NCI-H2196 treated with DMSO at 0.1 percent for 48 hours (cell line): ENCODE data around the gene ZNF701.
"Not testable (repeated sequence)": the region's sequence is repeated elsewhere in the genome, so short reads cannot be mapped to it uniquely, and the experiment has no call there.

Experiments
- DNase-seq: peaks from one replicate; lab custom pipeline; 2025; ENCODE audit not compliant: unreplicated experiment; lab: John Stamatoyannopoulos, UW

The ZNF701 gene

DNA sequence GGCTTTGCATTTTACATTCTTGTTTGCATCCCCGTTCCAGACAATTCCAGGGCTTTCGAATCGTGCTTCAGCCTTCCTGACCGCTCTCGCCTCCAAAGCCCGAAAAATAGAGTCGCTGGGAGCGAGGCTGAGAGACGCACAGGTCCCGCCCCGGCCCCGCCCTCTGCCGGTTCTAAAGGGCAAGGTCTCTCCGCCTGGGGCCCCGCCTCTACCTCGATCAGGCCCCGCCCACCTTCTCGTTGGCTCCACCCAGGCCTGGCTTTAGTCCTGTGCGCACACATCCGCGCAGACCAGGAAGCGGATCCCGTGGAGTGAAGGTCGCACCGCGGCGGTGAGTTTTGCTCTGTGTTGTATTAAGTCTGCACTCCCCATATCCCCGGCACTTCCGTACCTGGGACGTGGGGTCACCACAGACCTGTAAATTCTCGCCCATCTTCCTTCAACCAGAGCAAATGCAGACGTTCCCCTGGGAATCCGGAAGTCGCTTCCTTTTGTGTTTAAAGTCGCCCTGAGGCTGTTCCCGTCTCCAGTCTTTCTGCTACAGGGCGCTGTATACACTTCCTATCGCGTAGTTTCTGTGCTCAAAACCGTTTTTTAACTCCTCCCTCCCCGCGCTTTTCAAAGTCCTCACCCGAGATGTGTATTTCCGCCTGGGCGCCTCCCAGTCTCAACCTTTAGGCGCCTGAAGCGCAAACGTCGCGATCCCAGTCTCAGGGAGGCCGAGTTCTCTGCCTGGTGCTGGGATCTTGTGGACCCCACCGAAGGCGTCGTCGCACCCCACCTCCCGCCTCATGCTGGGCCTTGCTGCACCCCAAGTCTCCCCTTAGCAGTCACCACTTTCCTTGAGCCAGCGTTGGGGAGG is at the start of gene ZNF701:
ZNF701 (plus strand) TSS at position 288 of the 862 bp plus-strand sequence. CDS start 3,861 bp downstream, outside the sequence.
- peak; percentile 74 for DNase-seq

DNA sequence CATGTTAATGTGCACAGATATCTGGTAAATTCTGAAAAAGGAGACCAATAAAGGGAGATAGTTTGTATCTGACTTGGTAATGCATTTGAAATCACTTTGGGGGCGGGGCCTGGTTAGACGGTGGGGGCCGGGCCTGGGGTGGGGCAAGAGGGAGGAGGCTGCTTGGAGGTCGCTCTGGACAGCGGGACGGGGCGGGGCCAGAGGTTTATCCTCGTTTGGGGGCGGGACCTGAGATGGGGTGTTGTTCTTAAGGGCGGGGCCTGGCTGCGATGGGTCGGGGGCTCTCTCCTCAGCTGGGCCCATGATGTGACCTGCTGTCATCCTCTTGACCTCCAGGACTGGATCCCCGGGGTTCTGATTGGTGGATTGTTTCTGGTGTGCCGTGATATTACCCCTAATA is 47.5 kb upstream of the ZNF701 start:
- DNase-seq, result no peak

DNA sequence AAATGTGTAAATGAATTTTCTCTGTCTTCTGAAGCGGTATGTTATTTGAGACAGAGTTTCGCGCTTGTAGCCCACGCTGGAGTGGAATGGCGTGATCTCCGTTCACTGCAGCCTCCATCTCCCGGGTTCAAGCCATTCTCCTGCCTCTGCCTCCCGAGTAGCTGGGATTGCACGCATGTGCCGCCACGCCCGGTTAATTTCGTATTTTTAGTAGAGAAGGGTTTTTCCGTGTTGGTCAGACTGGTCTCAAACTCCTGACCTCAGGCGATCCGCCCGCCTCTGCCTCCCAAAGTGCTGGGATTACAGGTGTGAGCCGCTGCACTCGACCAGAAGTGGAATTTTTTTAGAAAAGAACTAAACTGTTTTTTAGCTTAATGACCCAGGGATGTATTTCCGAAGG is 46.0 kb upstream of the ZNF701 start:
- DNase-seq, result no peak

DNA sequence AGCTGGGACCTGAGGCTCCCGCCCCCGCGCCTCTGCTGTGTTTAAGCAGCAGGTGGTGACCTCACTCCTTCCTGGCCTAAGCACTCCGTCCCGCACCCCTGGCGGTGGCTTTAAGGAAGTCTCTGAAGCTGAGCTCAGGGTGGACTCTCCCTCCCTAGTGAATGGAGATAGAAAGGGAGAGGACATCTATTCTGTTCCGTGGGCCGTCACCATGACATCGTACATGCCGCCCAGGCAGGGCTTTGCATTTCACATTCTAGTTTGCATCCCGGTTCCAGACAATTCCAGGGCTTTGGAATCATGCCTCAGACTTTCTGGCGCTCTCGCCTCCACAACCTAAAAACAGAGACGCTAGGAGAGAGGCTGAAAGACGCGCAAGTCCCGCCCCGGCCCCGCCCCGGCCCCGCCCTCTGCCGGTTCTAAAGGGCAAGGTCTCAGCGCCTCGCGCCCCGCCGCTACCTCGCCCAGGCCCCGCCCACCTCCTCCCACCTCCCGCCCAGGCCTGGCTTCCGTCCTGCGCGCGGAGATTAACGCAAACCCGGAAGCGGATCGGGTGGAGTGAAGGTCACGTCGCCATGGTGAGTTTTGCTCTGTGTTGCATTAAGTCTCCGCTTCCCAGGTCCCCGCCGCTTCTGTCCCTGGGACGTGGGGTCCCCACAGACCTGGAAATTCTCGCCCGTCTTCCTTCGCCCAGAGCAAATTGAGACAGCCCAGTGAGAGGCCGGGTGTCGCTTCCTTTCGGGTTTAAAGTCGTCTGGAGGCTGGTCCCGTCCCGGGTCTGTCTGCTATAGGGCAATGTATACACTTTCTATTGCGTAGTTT is 42.7 kb upstream of the ZNF701 start, which contains the start of gene ZNF808:
ZNF808 (plus strand) TSS at position 535 of the 822 bp plus-strand sequence. CDS start 15,617 bp downstream, outside the sequence.
- DNase-seq, result peak; percentile 84

DNA sequence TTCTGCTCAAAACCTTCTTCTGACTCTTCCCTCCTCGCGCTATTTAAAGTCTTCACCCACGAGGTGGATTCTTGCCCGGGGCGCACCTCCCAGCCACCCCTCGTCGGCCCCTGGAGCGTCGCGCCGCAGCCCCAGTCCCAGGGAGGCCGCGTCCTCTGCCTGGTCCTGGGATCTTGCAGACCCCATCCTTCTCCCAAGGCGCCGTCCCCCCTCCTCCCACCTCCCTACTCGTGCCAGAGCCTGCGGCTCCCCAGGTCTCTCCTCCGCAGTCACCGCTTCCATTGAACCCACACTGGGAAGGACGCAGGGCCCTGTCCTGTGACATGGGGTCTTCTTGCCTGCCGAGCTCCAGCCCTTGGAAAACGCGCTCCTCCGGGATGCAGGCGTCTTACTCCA is 42.1 kb upstream of the ZNF701 start:
- no peak for DNase-seq

DNA sequence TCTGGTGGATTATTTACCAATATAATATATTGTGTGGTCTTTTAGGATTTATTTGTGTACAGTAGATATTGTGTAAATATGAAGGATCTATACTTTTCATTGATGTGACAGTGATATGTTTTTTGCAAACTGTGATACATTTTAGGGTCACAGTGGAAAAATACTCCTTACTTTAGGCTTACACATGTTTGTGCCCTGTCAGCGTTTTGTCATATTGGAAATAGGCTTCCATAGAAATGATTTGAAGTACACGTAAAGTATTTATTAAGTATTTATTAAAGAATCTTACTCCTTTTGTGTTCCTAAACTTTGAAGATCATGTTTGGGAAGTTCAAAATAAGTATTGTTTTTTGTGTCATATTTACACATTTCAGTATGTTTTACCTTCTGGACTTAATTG is 37.6 kb upstream of the ZNF701 start:
- DNase-seq, result no peak

DNA sequence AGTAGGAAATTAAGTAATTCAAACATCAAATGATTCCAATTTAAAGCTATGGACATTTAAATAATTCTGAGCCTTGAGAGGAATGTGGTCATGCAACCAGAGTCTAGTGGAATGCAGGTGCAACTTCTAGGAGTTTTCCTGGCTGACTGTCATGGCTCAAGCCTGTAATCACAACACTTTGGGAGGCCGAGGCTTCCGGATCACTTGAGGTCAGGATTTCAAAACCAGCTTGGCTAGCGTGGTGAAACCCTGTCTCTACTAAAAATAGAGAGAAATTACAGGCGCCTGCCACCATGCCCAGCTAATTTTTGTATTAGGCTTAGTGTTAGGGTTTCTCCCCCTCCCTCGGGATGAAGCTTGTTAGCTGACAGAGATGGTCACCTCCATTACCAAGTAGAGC is 36.2 kb upstream of the ZNF701 start:
- DNase-seq, result no peak

DNA sequence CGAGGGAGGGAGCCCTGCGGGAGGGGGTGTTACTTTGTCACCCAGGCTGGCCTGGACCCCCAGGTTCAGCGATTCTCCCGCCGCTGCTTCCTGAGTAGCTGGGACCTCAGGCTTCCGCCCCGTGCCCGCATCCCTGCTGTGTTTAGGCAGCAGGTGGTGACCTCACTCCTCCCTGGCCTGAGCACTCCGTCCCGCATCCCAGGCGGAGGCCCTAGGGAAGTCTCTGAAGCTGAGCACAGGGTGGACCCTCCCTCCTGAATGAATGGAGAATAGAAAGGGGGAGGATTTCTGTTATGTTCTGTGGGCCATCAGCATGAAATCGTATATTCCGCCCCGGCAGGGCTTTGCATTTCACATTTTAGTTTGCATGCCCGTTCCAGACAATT is 34.7 kb upstream of the ZNF701 start:
- not testable (repeated sequence) for DNase-seq

DNA sequence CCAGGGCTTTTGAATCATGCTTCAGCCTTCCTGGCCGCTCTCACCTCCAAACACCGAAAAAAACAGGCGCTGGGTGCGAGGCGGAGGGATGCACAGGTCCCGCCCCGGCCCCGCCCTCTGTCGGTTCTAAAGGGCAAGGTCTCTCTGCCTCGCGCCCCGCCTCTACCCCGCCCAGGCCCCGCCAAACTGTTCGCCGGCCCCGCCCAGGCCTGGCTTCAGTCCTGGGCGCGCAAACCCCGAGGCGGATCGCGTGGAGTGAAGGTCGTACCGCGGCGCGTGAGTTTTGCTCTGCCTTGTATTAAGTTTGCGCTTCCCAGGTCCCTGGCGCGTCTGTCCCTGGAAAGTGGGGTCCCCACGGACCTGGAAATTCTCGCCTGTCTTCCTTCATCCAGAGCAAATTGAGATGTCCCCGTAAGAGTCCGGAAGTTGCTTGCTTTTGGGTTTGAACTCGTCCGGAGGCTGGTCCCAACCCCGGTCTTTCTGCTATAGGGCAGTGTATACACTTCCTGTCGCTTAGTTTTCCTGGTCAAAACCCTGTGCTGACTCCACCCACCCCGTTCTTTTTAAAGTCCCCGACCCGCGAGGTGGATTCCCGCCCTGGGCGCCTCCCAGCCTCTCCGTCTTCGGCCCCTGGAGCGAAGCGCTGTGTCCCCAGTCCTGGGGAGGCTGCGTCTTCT is 34.2 kb upstream of the ZNF701 start:
- DNase-seq, result no peak

DNA sequence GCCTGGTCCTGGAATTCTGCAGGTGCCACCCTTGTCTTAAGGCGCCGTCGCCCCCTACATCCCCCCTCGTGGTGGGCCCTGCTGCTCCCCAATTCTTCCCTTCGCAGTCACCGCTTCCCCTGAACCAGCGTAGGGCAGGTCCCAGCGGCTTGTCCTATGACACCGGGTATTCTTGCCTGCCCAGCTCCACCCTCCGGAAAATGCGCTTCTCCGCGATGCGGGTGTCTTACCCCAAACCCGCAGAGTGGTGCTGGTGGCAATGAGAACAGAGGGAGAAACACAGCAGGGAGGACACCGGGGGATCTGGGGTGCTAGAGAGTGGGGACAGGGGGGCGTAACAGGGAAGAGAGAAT is 33.7 kb upstream of the ZNF701 start:
- no peak for DNase-seq

DNA sequence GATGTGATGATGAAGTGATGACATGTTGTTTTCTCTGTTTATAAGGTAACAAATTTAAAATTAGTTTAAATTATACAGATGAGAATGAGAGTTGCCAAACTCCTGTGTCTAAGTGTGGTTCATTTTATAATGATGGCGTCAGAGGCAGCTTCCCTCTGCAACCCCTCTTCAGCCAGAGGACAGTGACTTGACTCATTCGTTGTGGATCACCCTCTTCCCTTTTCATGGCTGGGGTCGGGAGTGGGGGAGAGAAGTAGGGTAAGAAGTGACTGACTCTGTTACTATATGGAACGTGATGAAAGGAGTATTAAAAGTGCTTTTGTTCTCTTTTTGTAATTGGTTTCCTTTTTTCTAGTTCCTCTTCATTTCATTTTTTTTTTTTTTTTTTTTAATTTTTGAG is 31.3 kb upstream of the ZNF701 start:
- not testable (repeated sequence) for DNase-seq

DNA sequence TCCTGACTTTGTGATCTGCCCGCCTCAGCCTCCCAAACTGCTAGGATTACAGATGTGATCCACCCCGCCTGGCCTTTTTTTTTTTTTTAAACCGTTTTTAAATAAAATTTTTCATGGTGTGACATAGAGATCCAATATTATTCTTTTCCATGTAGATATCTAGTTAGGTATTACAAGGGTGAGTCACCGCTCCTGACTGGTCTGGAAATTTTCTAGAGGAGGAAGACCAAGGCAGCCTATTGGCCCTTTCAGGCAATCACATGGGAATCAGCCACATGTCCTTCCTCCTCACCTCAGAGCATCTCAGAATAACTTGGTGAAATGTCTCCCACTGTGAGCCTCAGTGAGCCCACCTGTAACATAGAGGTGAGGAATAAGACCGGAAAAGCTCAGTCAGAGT is 28.9 kb upstream of the ZNF701 start:
- DNase-seq, result not testable (repeated sequence)

DNA sequence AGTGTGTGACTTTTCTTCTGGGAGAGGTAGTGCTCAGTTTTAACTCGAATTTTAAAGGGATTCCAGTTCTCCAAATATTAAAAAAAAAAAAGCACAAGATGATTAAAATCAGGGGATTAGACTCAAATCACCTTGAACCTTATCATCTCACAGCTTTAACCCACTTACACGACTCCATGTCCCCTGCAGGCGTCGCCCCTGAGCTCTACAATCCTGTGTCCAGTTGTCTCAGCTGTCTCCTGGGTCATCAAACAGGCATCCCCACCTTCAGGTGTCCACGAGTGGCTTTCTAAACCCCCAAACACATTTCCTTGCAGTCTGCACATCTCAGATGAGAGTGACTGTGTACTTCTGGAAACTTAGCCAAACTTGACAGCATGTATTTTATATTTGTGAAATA is 28.5 kb upstream of the ZNF701 start:
- no peak for DNase-seq

DNA sequence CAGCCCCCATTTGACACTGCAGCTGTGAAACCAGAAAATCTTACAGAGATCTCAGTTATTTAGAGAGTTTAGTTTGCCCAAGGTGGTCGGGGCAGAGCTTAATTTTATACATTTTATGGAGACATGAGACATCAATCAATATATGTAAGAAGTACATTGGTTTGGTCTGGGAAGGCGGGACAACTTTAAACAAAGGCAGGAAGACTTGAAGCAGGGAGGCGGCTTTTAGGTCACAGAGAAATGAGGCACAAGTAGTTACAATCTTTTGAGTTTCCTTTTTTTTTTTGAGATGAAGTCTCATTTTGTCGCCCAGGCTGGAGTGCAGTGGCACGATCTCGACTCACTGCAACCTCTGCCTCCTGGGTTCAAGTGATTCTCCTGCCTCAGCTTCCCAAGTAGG is 27.5 kb upstream of the ZNF701 start:
- DNase-seq, result not testable (repeated sequence)

DNA sequence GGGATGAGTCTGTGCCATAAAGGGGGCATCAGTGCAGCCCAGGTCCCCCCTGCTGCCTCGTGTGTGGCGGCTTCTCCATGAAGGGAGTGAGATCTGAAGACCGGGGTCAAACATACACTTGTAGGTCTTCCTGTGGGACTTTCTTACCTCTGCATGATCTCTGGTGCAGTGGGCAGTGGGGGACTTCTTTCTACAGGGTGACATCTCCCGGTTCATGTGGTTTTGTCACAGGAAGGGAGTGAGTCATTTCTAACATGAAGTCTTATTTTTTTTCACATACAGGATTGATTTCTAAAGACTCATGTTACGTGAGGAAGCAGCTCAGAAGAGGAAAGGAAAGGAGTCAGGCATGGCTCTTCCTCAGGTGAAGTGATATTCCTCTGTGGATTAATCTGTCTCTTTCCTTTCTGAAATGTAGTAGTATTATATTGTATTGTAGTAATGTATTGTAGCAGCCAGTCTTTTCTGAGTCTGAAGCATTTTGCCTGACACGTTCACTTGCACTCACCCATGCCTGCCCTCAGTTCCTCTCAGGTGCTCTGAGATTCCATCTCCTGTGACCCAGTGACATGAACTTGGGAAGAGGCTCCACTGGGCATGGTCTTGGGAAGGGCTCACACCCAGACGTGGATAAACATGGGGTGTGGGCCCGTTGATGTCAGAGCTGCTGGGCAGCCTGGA is 27.0 kb upstream of the ZNF701 start:
- DNase-seq, result no peak

DNA sequence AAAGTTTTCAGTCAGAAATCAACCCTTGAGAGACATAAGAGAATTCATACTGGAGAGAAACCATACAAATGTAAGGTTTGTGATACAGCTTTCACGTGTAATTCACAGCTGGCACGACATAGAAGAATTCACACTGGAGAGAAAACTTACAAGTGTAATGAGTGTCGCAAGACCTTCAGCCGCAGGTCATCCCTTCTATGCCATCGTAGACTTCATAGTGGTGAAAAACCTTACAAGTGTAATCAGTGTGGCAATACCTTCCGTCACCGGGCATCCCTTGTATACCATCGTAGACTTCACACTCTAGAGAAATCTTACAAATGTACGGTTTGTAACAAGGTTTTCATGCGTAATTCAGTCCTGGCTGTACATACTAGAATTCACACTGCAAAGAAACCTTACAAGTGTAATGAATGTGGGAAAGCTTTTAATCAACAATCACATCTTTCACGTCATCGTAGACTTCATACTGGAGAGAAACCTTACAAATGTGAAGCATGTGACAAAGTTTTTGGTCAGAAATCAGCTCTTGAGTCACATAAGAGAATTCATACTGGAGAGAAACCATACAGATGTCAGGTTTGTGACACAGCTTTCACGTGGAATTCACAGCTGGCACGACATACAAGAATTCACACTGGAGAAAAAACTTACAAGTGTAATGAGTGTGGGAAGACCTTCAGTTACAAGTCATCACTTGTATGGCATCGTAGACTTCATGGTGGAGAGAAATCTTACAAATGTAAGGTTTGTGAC is 15.7 kb upstream of the ZNF701 start:
- no peak for DNase-seq

DNA sequence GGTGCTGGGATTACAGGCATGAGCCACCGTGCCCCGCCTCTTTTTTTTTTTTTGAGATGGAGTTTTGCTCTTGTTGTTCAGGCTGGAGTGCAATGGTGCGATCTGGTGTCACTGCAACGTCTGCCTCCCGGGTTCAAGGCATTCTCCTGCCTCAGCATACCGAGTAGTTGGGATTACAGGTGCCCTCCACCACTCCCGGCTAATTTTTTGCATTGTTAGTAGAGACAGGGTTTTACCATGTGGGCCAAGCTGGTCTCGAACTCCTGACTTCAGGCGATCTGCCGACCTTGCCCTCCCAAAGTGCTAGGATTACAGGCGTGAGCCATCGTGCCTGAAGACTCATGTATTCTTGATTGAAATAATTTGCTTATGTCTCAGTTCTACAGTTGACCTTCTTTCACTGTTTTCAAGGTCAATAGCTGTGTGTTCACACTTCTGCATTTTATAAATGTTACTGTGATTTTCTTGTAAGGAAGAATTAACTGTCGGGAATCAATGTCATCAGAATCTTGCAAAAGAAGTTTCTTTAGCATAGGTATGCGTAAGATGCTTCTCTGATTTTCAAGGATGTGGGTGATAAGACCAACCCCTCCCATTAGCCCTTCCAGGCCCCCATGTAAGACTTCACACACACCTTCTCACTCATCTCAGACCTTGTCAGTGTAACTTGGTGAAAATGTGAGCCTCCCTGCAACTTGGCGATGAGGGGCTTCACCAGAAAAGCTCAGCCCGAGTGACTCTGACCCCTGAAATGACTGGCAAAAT is 12.7 kb upstream of the ZNF701 start:
- DNase-seq, result no peak

DNA sequence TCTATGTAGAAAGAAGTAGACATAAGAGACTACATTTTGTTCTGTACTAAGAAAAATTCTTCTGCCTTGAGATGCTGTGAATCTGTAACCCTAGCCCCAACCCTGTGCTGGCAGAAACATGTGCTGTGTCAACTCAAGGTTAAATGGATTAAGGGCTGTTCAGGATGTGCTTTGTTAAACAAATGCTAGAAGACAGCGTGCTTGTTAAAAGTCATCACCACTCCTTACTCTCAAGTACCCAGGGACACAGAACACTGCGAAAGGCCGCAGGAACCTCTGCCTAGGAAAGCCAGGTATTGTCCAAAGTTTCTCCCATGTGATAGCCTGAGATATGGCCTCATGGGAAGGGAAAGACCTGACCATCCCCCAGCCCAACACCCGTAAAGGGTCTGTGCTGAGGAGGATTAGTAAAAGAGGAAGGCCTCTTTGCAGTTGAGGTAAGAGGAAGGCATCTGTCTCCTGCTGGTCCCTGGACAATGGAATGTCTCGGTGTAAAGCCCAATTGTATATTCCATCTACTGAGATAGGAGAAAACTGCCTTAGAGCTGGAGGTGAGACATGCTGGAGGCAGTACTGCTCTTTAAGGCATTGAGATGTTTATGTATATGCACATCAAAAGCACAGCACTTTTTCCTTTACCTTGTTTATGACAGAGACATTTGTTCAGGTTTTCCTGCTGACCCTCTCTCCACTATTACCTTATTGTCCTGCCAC is 11.2 kb upstream of the ZNF701 start:
- DNase-seq, result not testable (repeated sequence)

DNA sequence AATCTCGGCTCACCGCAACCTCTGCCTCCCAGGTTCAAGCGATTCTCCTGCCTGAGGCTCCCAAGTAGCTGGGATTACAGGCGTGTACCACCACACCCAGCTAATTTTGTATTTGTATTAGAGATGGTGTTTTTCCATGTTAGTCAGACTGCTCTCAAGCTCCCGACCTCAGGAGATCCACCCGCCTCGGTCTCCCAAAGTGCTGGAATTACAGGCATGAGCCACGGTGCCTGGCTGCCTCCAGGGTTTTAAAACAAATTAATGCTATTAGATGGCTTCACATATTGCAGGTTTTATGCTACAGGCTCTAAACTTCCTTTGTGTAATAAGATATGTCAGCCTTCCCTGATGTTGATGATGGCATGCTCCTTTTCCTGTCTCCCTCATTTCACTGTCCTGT is 8.5 kb upstream of the ZNF701 start:
- DNase-seq, result not testable (repeated sequence)
